GM12891 (cell line): Measurements from ENCODE around the gene ATP12A.

ENCODE experiments used
- PAX5 ChIP-seq: IDR thresholded peaks from 2 replicates; pipeline ENCODE4 v1.6.1; 2011; ENCODE audit warnings: low read length, moderate library complexity, mild to moderate bottlenecking; ENCODE audit not compliant: insufficient read depth, severe bottlenecking
- POLR2A ChIP-seq: IDR thresholded peaks from 2 replicates; pipeline ENCODE4 v1.6.1; 2011; ENCODE audit warnings: low read depth, low read length, control low read depth
- POLR2AphosphoS5 ChIP-seq: IDR thresholded peaks from 2 replicates; pipeline ENCODE4 v1.6.1; 2011; ENCODE audit warnings: low read depth, low read length, control low read depth
- POU2F2 ChIP-seq: IDR thresholded peaks from 2 replicates; pipeline ENCODE4 v1.6.1; 2011; ENCODE audit warnings: low read depth, mild to moderate bottlenecking, control low read depth, low read length, moderate library complexity
- SPI1 ChIP-seq: IDR thresholded peaks from 2 replicates; pipeline ENCODE4 v1.6.1; 2011; ENCODE audit warnings: low read depth, low read length, control low read depth
- TAF1 ChIP-seq: IDR thresholded peaks from 2 replicates; pipeline ENCODE4 v1.6.1; 2011; ENCODE audit warnings: low read depth, low read length, control low read depth

GRCh38 chr13:24636776-24637175 is 43.4 kb upstream of the ATP12A start:
- TF ChIP-seq POLR2A (no peak), POLR2AphosphoS5 (no peak), TAF1 (no peak), SPI1 (no peak), PAX5 (no peak), POU2F2 (no peak)
